ENCODE data around the gene PDLIM5. TPM values are rescaled to one million over a fixed set of nuclear protein-coding genes. Genes with fewer than 3 reads are reported as not detected.
"Not testable (repeated sequence)": the region's sequence is repeated elsewhere in the genome, so short reads cannot be mapped to it uniquely, and the experiment has no call there.

Gene PDLIM5
- total RNA-seq, 1 donor from 2014 or later, result 1,169 TPM

GRCh38 chr4:94479358-94480141 is 27.8 kb downstream of the PDLIM5 start:
- peak; percentile 18 for ATAC-seq
- intact Hi-C loops (cut with micrococcal nuclease), result no loop called here
- no peak for DNase-seq

- DNase-seq (no peak), ATAC-seq (peak; percentile 22)
- intact Hi-C loops (cut with micrococcal nuclease), result no loop called here
Measured at GRCh38 chr4:94480362-94480951, 28.7 kb downstream of the PDLIM5 start.

GRCh38 chr4:94483895-94484294 is 32.2 kb downstream of the PDLIM5 start:
- DNase-seq (no peak), ATAC-seq (no peak)
- intact Hi-C loops (cut with micrococcal nuclease), result no loop called here

- no peak for DNase-seq
- ATAC-seq, result no peak
- intact Hi-C loops (cut with micrococcal nuclease), result no loop called here
Measured at GRCh38 chr4:94484818-94485217, 33.1 kb downstream of the PDLIM5 start.

GRCh38 chr4:94486372-94486801 is 34.6 kb downstream of the PDLIM5 start:
- intact Hi-C loops (cut with micrococcal nuclease), result no loop called here
- ATAC-seq, result no peak
- DNase-seq, result peak; percentile 31

- DNase-seq, result no peak
- peak; percentile 29 for ATAC-seq
- intact Hi-C loops (cut with micrococcal nuclease), result no loop called here
Measured at GRCh38 chr4:94488670-94489069, 36.9 kb downstream of the PDLIM5 start.

- DNase-seq (no peak), ATAC-seq (peak; percentile 59)
- intact Hi-C loops (cut with micrococcal nuclease), result no loop called here
Measured at GRCh38 chr4:94489098-94489497, 37.4 kb downstream of the PDLIM5 start.

- intact Hi-C loops (cut with micrococcal nuclease), result no loop called here
- DNase-seq (no peak), ATAC-seq (no peak)
Measured at GRCh38 chr4:94490437-94490836, 38.7 kb downstream of the PDLIM5 start.

GRCh38 chr4:94491322-94491721 is 39.6 kb downstream of the PDLIM5 start:
- DNase-seq, result no peak
- no peak for ATAC-seq
- intact Hi-C loops (cut with micrococcal nuclease), result no loop called here

GRCh38 chr4:94495408-94495807 is 43.7 kb downstream of the PDLIM5 start:
- intact Hi-C loops (cut with micrococcal nuclease), result no loop called here
- DNase-seq (no peak), ATAC-seq (no peak)

- no peak for DNase-seq
- ATAC-seq, result no peak
- intact Hi-C loops (cut with micrococcal nuclease), result no loop called here
Measured at GRCh38 chr4:94497690-94498089, 45.9 kb downstream of the PDLIM5 start.

GRCh38 chr4:94498502-94498901 is 46.8 kb downstream of the PDLIM5 start:
- no peak for DNase-seq
- intact Hi-C loops (cut with micrococcal nuclease), result no loop called here
- ATAC-seq, result no peak

GRCh38 chr4:94500685-94501084 is 48.9 kb downstream of the PDLIM5 start:
- intact Hi-C loops (cut with micrococcal nuclease), result no loop called here
- ATAC-seq, result peak; percentile 75
- peak; percentile 49 for DNase-seq

- DNase-seq (no peak), ATAC-seq (no peak)
- intact Hi-C loops (cut with micrococcal nuclease), result no loop called here
Measured at GRCh38 chr4:94504545-94504944, 52.8 kb downstream of the PDLIM5 start.

- intact Hi-C loops (cut with micrococcal nuclease), result no loop called here
- ATAC-seq (no peak), DNase-seq (no peak)
Measured at GRCh38 chr4:94506822-94507221, 55.1 kb downstream of the PDLIM5 start.

- intact Hi-C loops (cut with micrococcal nuclease), result no loop called here
- no peak for DNase-seq
- no peak for ATAC-seq
Measured at GRCh38 chr4:94507281-94507680, 55.5 kb downstream of the PDLIM5 start.

GRCh38 chr4:94507708-94508107 is 56.0 kb downstream of the PDLIM5 start:
- intact Hi-C loops (cut with micrococcal nuclease), result no loop called here
- DNase-seq, result no peak
- peak; percentile 79 for ATAC-seq

GRCh38 chr4:94508296-94508695 is 56.6 kb downstream of the PDLIM5 start:
- DNase-seq (no peak), ATAC-seq (peak; percentile 54)
- intact Hi-C loops (cut with micrococcal nuclease), result no loop called here

- DNase-seq, result no peak
- intact Hi-C loops (cut with micrococcal nuclease), result no loop called here
Measured at GRCh38 chr4:94508806-94509205, 57.1 kb downstream of the PDLIM5 start.

GRCh38 chr4:94511591-94511990 is 59.8 kb downstream of the PDLIM5 start:
- intact Hi-C loops (cut with micrococcal nuclease), result no loop called here
- DNase-seq (no peak), ATAC-seq (no peak)

More at GRCh38 chr4:94508806-94509205, 57.1 kb downstream of the PDLIM5 start:
- ATAC-seq, result peak; percentile 3

GRCh38 chr4:94513532-94513931 is 61.8 kb downstream of the PDLIM5 start:
- DNase-seq; ATAC-seq; intact Hi-C loops (cut with micrococcal nuclease): not testable (repeated sequence)
